Stimulated activated CD8-positive, alpha-beta memory T cell treated with anti-CD3 and anti-CD28 coated beads, Interleukin-4, amount 100 ng/mL, for 24 hours (primary cell): ENCODE measurements around the gene TMEM202.
"Not testable (repeated sequence)": the region's sequence is repeated elsewhere in the genome, so short reads cannot be mapped to it uniquely, and the experiment has no call there.

Source experiments
- DNase-seq: peaks from one replicate; pipeline ENCODE4 v3.0.0-alpha.2; 2020; ENCODE audit warnings: low read depth

Gene TMEM202

GRCh38 chr15:72402726-72403125 lies 4.6 kb downstream of the TMEM202 start:
- DNase-seq, result no peak

GRCh38 chr15:72404356-72404755 lies 6.3 kb downstream of the TMEM202 start:
- no peak for DNase-seq

- DNase-seq, result no peak
Observed at GRCh38 chr15:72404841-72405240, 6.7 kb downstream of the TMEM202 start.

- DNase-seq, result no peak
Observed at GRCh38 chr15:72406936-72407335, 8.8 kb downstream of the TMEM202 start.

- no peak for DNase-seq
Observed at GRCh38 chr15:72411111-72411510, 13.0 kb downstream of the TMEM202 start.

- no peak for DNase-seq
Observed at GRCh38 chr15:72411544-72411943, 13.4 kb downstream of the TMEM202 start.

GRCh38 chr15:72413337-72413736 lies 15.2 kb downstream of the TMEM202 start:
- DNase-seq, result not testable (repeated sequence)

- DNase-seq, result no peak
Observed at GRCh38 chr15:72415304-72415703, 17.2 kb downstream of the TMEM202 start.

GRCh38 chr15:72419768-72420167 lies 21.7 kb downstream of the TMEM202 start:
- DNase-seq, result not testable (repeated sequence)

GRCh38 chr15:72420576-72420975 lies 22.5 kb downstream of the TMEM202 start:
- DNase-seq, result no peak

- DNase-seq, result no peak
Observed at GRCh38 chr15:72421484-72421883, 23.4 kb downstream of the TMEM202 start.

GRCh38 chr15:72423256-72423655 lies 25.2 kb downstream of the TMEM202 start:
- no peak for DNase-seq

- no peak for DNase-seq
Observed at GRCh38 chr15:72426753-72427152, 28.6 kb downstream of the TMEM202 start.

GRCh38 chr15:72437650-72438316 lies 39.7 kb downstream of the TMEM202 start:
- DNase-seq, result no peak

GRCh38 chr15:72442848-72443247 lies 44.7 kb downstream of the TMEM202 start:
- not testable (repeated sequence) for DNase-seq

- DNase-seq, result no peak
Observed at GRCh38 chr15:72445426-72445825, 47.3 kb downstream of the TMEM202 start.

GRCh38 chr15:72450805-72451204 lies 52.7 kb downstream of the TMEM202 start:
- DNase-seq, result no peak

- DNase-seq, result no peak
Observed at GRCh38 chr15:72451224-72451623, 53.1 kb downstream of the TMEM202 start.

GRCh38 chr15:72456684-72457083 lies 58.6 kb downstream of the TMEM202 start:
- DNase-seq, result no peak
